Transverse colon (tissue), 4 donors: ENCODE measurements around the gene CCDC107. TPM values are rescaled to one million over a fixed set of nuclear protein-coding genes. Genes with fewer than 3 reads are reported as not detected.

Source experiments
- DNase-seq: peaks from one replicate; pipeline ENCODE4 v3.0.0-alpha.2; 2019
- H3K27ac ChIP-seq, 4 donors: fragments of 200-600 bp; sonication (generic); 2 replicates each; pipeline ENCODE4 v1.5.1; 2016 to 2018; ENCODE audit warnings: inconsistent platforms in 4 of 4
- H3K27me3 ChIP-seq: fragments of 200-600 bp; sonication (generic); 2 replicates; pipeline ENCODE4 v1.5.1; 2017; ENCODE audit warnings: inconsistent platforms
- H3K36me3 ChIP-seq, 4 donors: fragments of 200-600 bp; sonication (generic); 2 replicates each; pipeline ENCODE4 v1.5.1; 2017 to 2019; ENCODE audit warnings: inconsistent platforms in 4 of 4
- H3K4me1 ChIP-seq, 4 donors: fragments of 200-600 bp; sonication (generic); 2 replicates each; pipeline ENCODE4 v1.5.1; 2017 to 2020; ENCODE audit warnings: inconsistent platforms in 4 of 4
- H3K4me3 ChIP-seq, 4 donors: fragments of 200-600 bp; sonication (generic); 1 replicate in 1 of 4; 2 replicates in 3 of 4; pipeline versions ENCODE4 v1.5.1 to v1.6.1; 2017 to 2019; ENCODE audit warnings: inconsistent platforms in 4 of 4
- H3K9me3 ChIP-seq, 2 donors: fragments of 200-600 bp; sonication (generic); 2 replicates each; pipeline ENCODE4 v1.5.1; 2017 to 2019; ENCODE audit warnings: inconsistent platforms in 2 of 2
- CTCF ChIP-seq, 5 experiments: fragments of 200-600 bp in 3 of 5; fragments of 450-650 bp in 2 of 5; sonication (generic) in 3 of 5; IDR thresholded peaks; 1 replicate in 2 of 5; 2 replicates in 3 of 5; pipeline ENCODE4 v1.5.1; 2016 to 2017; ENCODE audit warnings: antibody characterized with exemption in 5 of 5, inconsistent platforms in 3 of 5, mild to moderate bottlenecking in 2 of 5, moderate library complexity in 1 of 5
- EP300 ChIP-seq: sonication (generic); formaldehyde crosslinking; IDR thresholded peaks from one replicate; pipeline ENCODE4 v1.6.1; 2017; ENCODE audit warnings: antibody characterized with exemption, low read depth
- POLR2A ChIP-seq: fragments of 450-650 bp; IDR thresholded peaks from one replicate; pipeline ENCODE4 v1.6.1; 2016; ENCODE audit warnings: antibody characterized with exemption, mild to moderate bottlenecking, moderate library complexity
- POLR2AphosphoS5 ChIP-seq, 3 donors: sonication (generic); formaldehyde crosslinking; IDR thresholded peaks; one replicate each; pipeline ENCODE4 v1.6.1; 2016; ENCODE audit warnings: antibody characterized with exemption in 3 of 3
- WGBS, 2 donors: methylation state at CpG; one replicate each; pipeline ENCODE4 v1.1.5; 2018; ENCODE audit warnings: low coverage in 1 of 2; 5-methylcytosine and 5-hydroxymethylcytosine counted together
- in situ Hi-C, 4 donors: fragments of 200-750 bp; cut with MboI; loops; one replicate each; pipeline versions ENCODE4 v1.15.0 to v1.15.1; 2017; ENCODE audit warnings: low sequenced_read_pairs in 3 of 4, low pct_ligation_motif_present in 1 of 4, low pct_unique_long_range_greater_than_20kb in 1 of 4
- intact Hi-C: fragments of 100-400 bp; cut with DNase I; formaldehyde crosslinking; loops from one replicate; pipeline ENCODE4 v1.15.1; 2023; ENCODE audit warnings: low total_unique reads
- total RNA-seq, 4 donors: library from RNA; depleted of rRNA; stranded (reverse); fragments of >200 nt; gene quantifications; one replicate each; pipeline ENCODE4 v1.1.0, GENCODE V29; 2016

Gene CCDC107
- total RNA-seq, 4 donors from 2014 or later: 32.0 to 50.1 (median 37.2) TPM

GRCh38 chr9:35700031-35700430, 41.9 kb downstream of the CCDC107 start:
- Histone ChIP-seq H3K9me3 (no peaks in the 10 kb centered on the region), H3K36me3 (peaks cover 0 to 79% (median 34%) of the 10 kb centered on the region in 4 donors), H3K4me1 (peaks cover 0 to 19% (median 13%) of the 10 kb centered on the region in 4 donors), H3K27me3 (no peaks in the 10 kb centered on the region), H3K4me3 (no peak overlapping the region), H3K27ac (peak overlapping the region in 1 of 4 donors; percentile 11)
- no peak for DNase-seq
- TF ChIP-seq CTCF (IDR thresholded peaks at IDR 0.05): no peak
- intact Hi-C loops: no loop called here
- 88% methylated on average over 11 of the region's 11 CpGs; no CpG with 5 or more reads in 1 of the 2 donors for WGBS, 2 donors
- in situ Hi-C loops: no loop called here

- intact Hi-C loops (no loop called here), in situ Hi-C loops (no loop called here)
- H3K9me3 ChIP-seq: no peaks in the 10 kb centered on the region
- no peak for DNase-seq
- TF ChIP-seq EP300: no peak
- no peak overlapping the region for H3K4me3 ChIP-seq
- H3K27ac ChIP-seq: no peak overlapping the region
- no peaks in the 10 kb centered on the region for H3K27me3 ChIP-seq
- peaks cover 0 to 88% (median 39%) of the 10 kb centered on the region in 4 donors for H3K36me3 ChIP-seq
- H3K4me1 ChIP-seq: peaks cover 0 to 13% (median 9%) of the 10 kb centered on the region in 4 donors
These were observed 42.9 kb downstream of the CCDC107 start for GRCh38 chr9:35700942-35701341.

- no peak overlapping the region for H3K27ac ChIP-seq
- H3K4me1 ChIP-seq: no peaks in the 10 kb centered on the region
- no peak overlapping the region for H3K4me3 ChIP-seq
- WGBS, 2 donors: 94 to 100% methylated on average over 1 to 7 of the region's 7 CpGs
- intact Hi-C loops: no loop called here
- no peak for DNase-seq
- H3K36me3 ChIP-seq: peaks cover 0 to 99% (median 49%) of the 10 kb centered on the region in 4 donors
- no peak for TF ChIP-seq POLR2A
- TF ChIP-seq POLR2AphosphoS5 (IDR thresholded peaks at IDR 0.05): no peak
- no peak for TF ChIP-seq EP300
- in situ Hi-C loops: no loop called here
- H3K27me3 ChIP-seq: no peaks in the 10 kb centered on the region
- H3K9me3 ChIP-seq: no peaks in the 10 kb centered on the region
These were observed 44.6 kb downstream of the CCDC107 start for GRCh38 chr9:35702696-35703095.

- Histone ChIP-seq H3K4me1 (no peaks in the 10 kb centered on the region), H3K27me3 (no peaks in the 10 kb centered on the region), H3K36me3 (peaks cover 1 to 99% (median 51%) of the 10 kb centered on the region in 4 donors), H3K9me3 (no peaks in the 10 kb centered on the region), H3K4me3 (no peak overlapping the region), H3K27ac (no peak overlapping the region)
- no peak for DNase-seq
- no peak for TF ChIP-seq EP300
- no peak for TF ChIP-seq POLR2A
- TF ChIP-seq POLR2AphosphoS5 (IDR thresholded peaks at IDR 0.05): no peak
- TF ChIP-seq CTCF (IDR thresholded peaks at IDR 0.05): no peak
- 95% methylated on average over 25 of the region's 26 CpGs; no CpG with 5 or more reads in 1 of the 2 donors for WGBS, 2 donors
- intact Hi-C loops (no loop called here), in situ Hi-C loops (no loop called here)
These were observed 46.0 kb downstream of the CCDC107 start for GRCh38 chr9:35703906-35704672.

DNA sequence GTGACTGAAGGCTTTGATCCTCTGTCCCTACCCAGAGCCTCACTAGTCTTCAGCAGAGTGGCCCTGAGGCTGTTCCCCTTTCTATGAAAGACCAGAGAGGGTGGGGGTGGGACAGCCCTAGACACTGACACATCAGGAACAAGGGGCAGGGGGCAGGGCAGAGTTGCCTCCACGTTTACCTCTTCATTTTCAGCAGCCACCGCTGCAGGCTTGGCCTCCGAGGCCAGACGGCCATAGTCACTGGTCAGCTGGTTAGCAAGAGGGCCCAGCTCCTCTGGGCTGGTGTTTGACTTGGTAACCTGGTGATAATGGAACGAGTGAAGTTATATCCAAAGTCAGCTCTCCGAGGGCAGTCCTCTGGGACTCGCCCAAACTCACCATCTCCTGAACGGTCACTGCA, 47.3 kb downstream of the CCDC107 start:
- TF ChIP-seq POLR2A (no peak), CTCF (IDR thresholded peaks at IDR 0.05) (no peak), POLR2AphosphoS5 (IDR thresholded peaks at IDR 0.05) (no peak), EP300 (no peak)
- no peak overlapping the region for H3K4me3 ChIP-seq
- in situ Hi-C loops (no loop called here), intact Hi-C loops (no loop called here)
- no peaks in the 10 kb centered on the region for H3K27me3 ChIP-seq
- no peak overlapping the region for H3K27ac ChIP-seq
- no peaks in the 10 kb centered on the region for H3K9me3 ChIP-seq
- no peaks in the 10 kb centered on the region for H3K4me1 ChIP-seq
- WGBS, 2 donors: 94 to 100% methylated on average over 2 to 8 of the region's 8 CpGs
- H3K36me3 ChIP-seq: peaks cover 1 to 95% (median 48%) of the 10 kb centered on the region in 4 donors
- DNase-seq: no peak
